GM19328 (cell line): Measurements from ENCODE around the gene LIF.

ENCODE experiments used
- ATAC-seq: cut with Tn5 transposase; IDR thresholded peaks from one replicate; pipeline ENCODE4 v1.9.1; 2021; ENCODE audit warnings: mild to moderate bottlenecking, moderate library complexity; ENCODE audit not compliant: unreplicated experiment

The LIF gene

GRCh38 chr22:30265131-30265720 lies 18.7 kb upstream of the LIF start:
- ATAC-seq, result no peak

DNA sequence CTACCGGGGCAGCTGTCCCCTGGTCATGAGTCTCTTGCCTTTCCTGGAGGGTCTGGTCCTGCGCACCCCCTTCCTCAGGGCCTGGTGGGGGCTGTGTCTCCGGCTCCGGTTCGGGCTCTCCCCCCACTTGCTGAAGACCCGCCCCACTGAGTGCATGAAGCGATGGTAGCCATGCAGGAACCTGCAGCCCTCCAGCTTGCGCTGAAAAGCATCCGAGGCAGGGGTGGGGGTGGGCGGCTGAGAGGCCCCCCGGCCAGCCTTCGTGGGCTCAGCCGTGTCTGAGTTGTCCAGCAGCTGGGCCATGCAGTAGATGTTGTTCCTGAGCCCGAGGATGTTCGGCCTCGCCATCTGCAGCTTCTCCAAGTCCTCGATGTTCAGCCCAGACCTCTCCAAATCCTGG lies 17.3 kb upstream of the LIF start:
- ATAC-seq, result no peak

- ATAC-seq, result no peak
Measured at GRCh38 chr22:30262917-30263741, 16.6 kb upstream of the LIF start.

DNA sequence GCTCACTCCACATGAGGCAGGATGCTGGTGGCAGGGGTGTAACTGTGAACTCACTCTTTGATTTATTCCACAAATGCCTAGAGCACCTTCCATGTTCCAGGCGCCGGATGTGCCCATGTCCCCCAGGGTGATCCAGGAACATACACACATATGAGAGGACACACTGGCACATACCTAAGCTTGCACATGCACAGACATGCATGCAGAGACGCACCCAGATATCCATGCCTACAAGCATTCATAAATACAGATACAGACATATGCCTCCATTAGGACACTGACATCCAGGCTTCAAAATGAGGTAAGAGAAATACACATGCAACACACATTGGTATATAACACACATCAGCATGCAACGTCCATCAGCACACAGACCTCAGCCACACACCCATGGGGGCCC lies 15.6 kb upstream of the LIF start:
- no peak for ATAC-seq

GRCh38 chr22:30261134-30261533 lies 14.6 kb upstream of the LIF start:
- no peak for ATAC-seq

DNA sequence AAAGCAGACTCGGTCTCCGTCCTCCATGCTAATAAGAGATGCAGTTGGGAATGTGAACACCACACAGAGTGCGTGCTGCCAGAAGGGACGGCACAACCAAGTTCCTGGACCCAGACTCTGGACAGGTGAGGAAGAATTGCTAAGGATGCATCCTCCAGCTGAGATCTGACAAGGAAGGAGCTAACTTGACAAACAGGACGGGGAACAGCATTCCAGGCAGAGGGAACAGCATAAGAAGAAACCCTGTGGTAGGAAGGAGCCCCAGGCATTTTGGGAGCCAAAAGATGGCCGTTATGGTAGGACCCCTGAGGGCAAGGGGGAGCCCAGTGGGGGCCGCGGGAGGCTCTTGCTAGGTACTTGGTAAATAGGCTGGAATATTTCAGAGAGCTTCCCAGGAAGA lies 14.1 kb upstream of the LIF start:
- no peak for ATAC-seq

DNA sequence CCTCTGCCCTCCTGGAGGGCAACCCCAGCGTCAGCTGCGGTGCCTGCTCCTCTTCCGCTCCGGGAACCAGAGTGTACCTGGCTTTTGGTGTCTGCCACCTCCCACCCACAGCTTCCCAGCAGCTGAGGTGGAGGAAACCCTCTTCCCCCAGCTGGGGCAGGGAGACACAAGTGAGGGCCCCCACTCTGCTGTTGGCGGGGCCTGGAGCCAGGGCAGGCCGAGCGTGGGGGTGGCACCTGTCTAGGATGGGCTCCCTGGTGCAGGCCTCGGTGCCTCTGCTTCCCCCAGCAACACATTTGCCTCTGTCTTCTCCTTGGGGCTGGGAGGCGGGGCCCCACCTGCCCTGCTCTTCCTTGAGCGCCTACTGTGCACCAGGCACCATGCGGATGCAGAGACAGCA lies 13.7 kb upstream of the LIF start:
- ATAC-seq, result no peak

- no peak for ATAC-seq
Measured at GRCh38 chr22:30254314-30254713, 7.8 kb upstream of the LIF start.

GRCh38 chr22:30253205-30253852 lies 6.8 kb upstream of the LIF start:
- ATAC-seq, result no peak

DNA sequence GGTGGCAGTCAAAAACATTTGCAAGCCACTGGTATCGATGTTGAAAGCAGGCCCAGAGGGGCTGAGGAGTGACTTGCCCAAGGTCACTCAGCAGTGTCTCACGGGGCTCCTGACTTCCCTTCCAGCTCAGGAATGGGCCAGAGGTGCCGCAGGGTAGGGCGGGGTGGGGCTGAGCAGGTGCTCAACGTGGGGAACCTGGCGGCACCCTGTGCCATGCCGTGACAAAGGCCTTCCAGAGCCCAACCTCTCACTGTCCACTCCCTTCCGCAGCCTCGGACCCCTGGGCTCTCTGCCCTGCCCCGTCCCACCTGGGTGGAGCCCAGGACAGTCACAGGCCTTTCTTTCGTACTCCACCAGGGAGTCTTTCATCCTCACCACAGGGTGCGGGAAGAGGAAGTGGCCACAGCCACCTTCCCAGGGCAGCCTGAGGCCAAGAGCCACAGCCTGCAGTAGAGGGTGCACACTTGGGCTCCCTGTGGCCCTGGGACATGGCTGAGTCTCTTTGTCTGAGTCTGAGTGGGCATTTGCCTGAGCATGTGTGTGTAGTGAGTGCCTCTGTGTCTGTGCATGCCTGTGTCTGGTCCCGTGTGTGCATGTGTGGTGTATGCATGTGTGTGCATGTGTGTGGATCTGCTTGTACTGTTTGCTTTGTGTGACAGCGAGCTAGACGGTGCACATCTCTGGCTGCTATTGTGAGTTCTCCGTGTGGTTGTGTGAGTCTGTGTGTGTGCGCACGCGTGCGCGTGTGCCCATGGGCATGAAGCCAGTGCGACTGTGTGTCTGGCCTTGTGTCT lies 6.0 kb upstream of the LIF start:
- no peak for ATAC-seq

GRCh38 chr22:30251711-30252110 lies 5.2 kb upstream of the LIF start:
- no peak for ATAC-seq

GRCh38 chr22:30250661-30251267 lies 4.2 kb upstream of the LIF start:
- no peak for ATAC-seq

- ATAC-seq, result no peak
Measured at GRCh38 chr22:30250039-30250565, 3.5 kb upstream of the LIF start.

GRCh38 chr22:30249049-30250038 lies 2.8 kb upstream of the LIF start:
- no peak for ATAC-seq

GRCh38 chr22:30248484-30248883 lies 1.9 kb upstream of the LIF start:
- no peak for ATAC-seq

GRCh38 chr22:30247974-30248373 lies 1.4 kb upstream of the LIF start:
- ATAC-seq, result no peak

DNA sequence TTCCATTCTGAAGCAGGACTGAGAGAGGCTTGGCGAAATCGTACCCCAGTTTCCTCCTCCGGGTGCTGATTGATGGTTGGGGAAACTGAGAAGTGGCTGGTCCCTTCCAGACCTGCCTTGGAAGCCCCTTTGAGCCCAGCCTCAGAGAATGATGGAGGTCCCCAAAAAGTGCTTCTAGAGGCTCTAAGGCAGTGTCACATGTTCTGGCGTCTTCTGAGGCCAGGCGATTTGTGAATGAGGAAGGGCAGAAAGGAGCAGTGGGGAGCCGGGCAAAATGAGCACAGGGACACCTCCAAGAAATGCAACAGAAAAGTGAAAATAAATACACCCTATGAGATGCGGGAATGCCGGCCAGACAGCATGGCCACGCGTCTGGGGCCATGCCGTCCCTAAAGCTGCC lies 1.0 kb upstream of the LIF start:
- no peak for ATAC-seq

- no peak for ATAC-seq
Measured at GRCh38 chr22:30246814-30247376, 336 bp upstream of the LIF start.
